ENCODE data around the gene KLK6. TPM values are rescaled to one million over a fixed set of nuclear protein-coding genes. Genes with fewer than 3 reads are reported as not detected.

KLK6 gene
- total and polyA plus RNA-seq, 2 experiments from 2014 or later, result not detected

- no peaks in the 10 kb centered on the region for H4K20me1 ChIP-seq (ENCODE audit: insufficient read depth)
- in situ Hi-C loops (cut with MboI), result no loop called here
- no peaks in the 10 kb centered on the region for H3K9me3 ChIP-seq (ENCODE audit: low read depth)
- H3K4me2 ChIP-seq (ENCODE audit: unreplicated experiment), result no peak overlapping the region
- no peaks in the 10 kb centered on the region for H3F3A ChIP-seq (ENCODE audit: insufficient read depth)
- H3K79me2 ChIP-seq (ENCODE audit: insufficient read depth), result no peaks in the 10 kb centered on the region
- whole genome bisulfite sequencing, 2 experiments (ENCODE audit: low coverage in 1 of 2, low lambda C conversion rate in 2 of 2, missing lambda C conversion rate in 2 of 2), result 30 to 38% methylated on average over 4 of the region's 4 CpGs
- no peaks in the 10 kb centered on the region for H3K9me2 ChIP-seq (ENCODE audit: insufficient read depth)
- no peak overlapping the region for H3K27ac ChIP-seq
- H3K36me3 ChIP-seq (ENCODE audit: low read depth), result no peaks in the 10 kb centered on the region
- no peak overlapping the region for H2AFZ ChIP-seq
- H3K9ac ChIP-seq, result no peak overlapping the region
- H3K27me3 ChIP-seq (replicated peaks; ENCODE audit: insufficient read depth), result no peaks in the 10 kb centered on the region
- no peak overlapping the region for H3K4me3 ChIP-seq
- no peak for DNase-seq
- TF ChIP-seq EZH2phosphoT487 (IDR thresholded peaks at IDR 0.05; ENCODE audit: insufficient read depth, low read depth) (no peak), EZH2 (IDR thresholded peaks at IDR 0.05; ENCODE audit: insufficient read depth, poor library complexity, severe bottlenecking) (no peak)
- H3K4me1 ChIP-seq (ENCODE audit: insufficient read depth), result no peaks in the 10 kb centered on the region
Observed at GRCh38 chr19:50947123-50947522, 22.3 kb downstream of the KLK6 start.

GRCh38 chr19:50944795-50945194, 24.6 kb downstream of the KLK6 start:
- H3K27me3 ChIP-seq (replicated peaks; ENCODE audit: insufficient read depth), result no peaks in the 10 kb centered on the region
- in situ Hi-C loops (cut with MboI), result no loop called here
- DNase-seq, result no peak
- TF ChIP-seq EZH2phosphoT487 (IDR thresholded peaks at IDR 0.05; ENCODE audit: insufficient read depth, low read depth) (no peak), EZH2 (IDR thresholded peaks at IDR 0.05; ENCODE audit: insufficient read depth, poor library complexity, severe bottlenecking) (no peak)
- H2AFZ ChIP-seq, result no peak overlapping the region
- H3K36me3 ChIP-seq (ENCODE audit: low read depth), result no peaks in the 10 kb centered on the region
- H3K9me3 ChIP-seq (ENCODE audit: low read depth), result no peaks in the 10 kb centered on the region
- no peaks in the 10 kb centered on the region for H3K9me2 ChIP-seq (ENCODE audit: insufficient read depth)
- H3F3A ChIP-seq (ENCODE audit: insufficient read depth), result no peaks in the 10 kb centered on the region
- H3K4me3 ChIP-seq, result no peak overlapping the region
- no peak overlapping the region for H3K4me2 ChIP-seq (ENCODE audit: unreplicated experiment)
- WGBS, 2 experiments (ENCODE audit: low coverage in 1 of 2, low lambda C conversion rate in 2 of 2, missing lambda C conversion rate in 2 of 2), result 27 to 32% methylated on average over 4 of the region's 4 CpGs
- H4K20me1 ChIP-seq (ENCODE audit: insufficient read depth), result no peaks in the 10 kb centered on the region
- H3K9ac ChIP-seq, result no peak overlapping the region
- no peak overlapping the region for H3K27ac ChIP-seq
- H3K79me2 ChIP-seq (ENCODE audit: insufficient read depth), result no peaks in the 10 kb centered on the region
- no peaks in the 10 kb centered on the region for H3K4me1 ChIP-seq (ENCODE audit: insufficient read depth)

- in situ Hi-C loops (cut with MboI), result no loop called here
- no peaks in the 10 kb centered on the region for H3K36me3 ChIP-seq (ENCODE audit: low read depth)
- 35 to 36% methylated on average over 10 of the region's 10 CpGs for WGBS, 2 experiments (ENCODE audit: low coverage in 1 of 2, low lambda C conversion rate in 2 of 2, missing lambda C conversion rate in 2 of 2)
- H2AFZ ChIP-seq, result no peak overlapping the region
- H3K79me2 ChIP-seq (ENCODE audit: insufficient read depth), result no peaks in the 10 kb centered on the region
- no peaks in the 10 kb centered on the region for H3K27me3 ChIP-seq (replicated peaks; ENCODE audit: insufficient read depth)
- no peaks in the 10 kb centered on the region for H3K9me2 ChIP-seq (ENCODE audit: insufficient read depth)
- no peak for DNase-seq
- no peak overlapping the region for H3K9ac ChIP-seq
- no peaks in the 10 kb centered on the region for H4K20me1 ChIP-seq (ENCODE audit: insufficient read depth)
- H3F3A ChIP-seq (ENCODE audit: insufficient read depth), result no peaks in the 10 kb centered on the region
- no peak overlapping the region for H3K27ac ChIP-seq
- H3K4me3 ChIP-seq, result no peak overlapping the region
- H3K9me3 ChIP-seq (ENCODE audit: low read depth), result no peaks in the 10 kb centered on the region
- TF ChIP-seq EZH2phosphoT487 (IDR thresholded peaks at IDR 0.05; ENCODE audit: insufficient read depth, low read depth) (no peak), EZH2 (IDR thresholded peaks at IDR 0.05; ENCODE audit: insufficient read depth, poor library complexity, severe bottlenecking) (no peak)
- no peak overlapping the region for H3K4me2 ChIP-seq (ENCODE audit: unreplicated experiment)
- H3K4me1 ChIP-seq (ENCODE audit: insufficient read depth), result no peaks in the 10 kb centered on the region
Observed at GRCh38 chr19:50943074-50943828, 26.1 kb downstream of the KLK6 start.

- Histone ChIP-seq H3K4me1 (ENCODE audit: insufficient read depth) (no peaks in the 10 kb centered on the region), H3K27ac (no peak overlapping the region), H4K20me1 (ENCODE audit: insufficient read depth) (no peaks in the 10 kb centered on the region), H3K27me3 (replicated peaks; ENCODE audit: insufficient read depth) (no peaks in the 10 kb centered on the region), H3K4me3 (no peak overlapping the region), H3K9ac (no peak overlapping the region), H3K9me3 (ENCODE audit: low read depth) (no peaks in the 10 kb centered on the region), H3K4me2 (ENCODE audit: unreplicated experiment) (no peak overlapping the region), H2AFZ (no peak overlapping the region), H3K9me2 (ENCODE audit: insufficient read depth) (no peaks in the 10 kb centered on the region), H3F3A (ENCODE audit: insufficient read depth) (no peaks in the 10 kb centered on the region), H3K36me3 (ENCODE audit: low read depth) (no peaks in the 10 kb centered on the region), H3K79me2 (ENCODE audit: insufficient read depth) (no peaks in the 10 kb centered on the region)
- 12 to 19% methylated on average over 2 of the region's 2 CpGs for WGBS, 2 experiments (ENCODE audit: low coverage in 1 of 2, low lambda C conversion rate in 2 of 2, missing lambda C conversion rate in 2 of 2)
- TF ChIP-seq EZH2phosphoT487 (IDR thresholded peaks at IDR 0.05; ENCODE audit: insufficient read depth, low read depth), result no peak
- no peak for TF ChIP-seq EZH2 (IDR thresholded peaks at IDR 0.05; ENCODE audit: insufficient read depth, poor library complexity, severe bottlenecking)
- DNase-seq, result no peak
- in situ Hi-C loops (cut with MboI), result no loop called here
Observed at GRCh38 chr19:50939596-50939995, 29.8 kb downstream of the KLK6 start.
